H1 (cell line): Measurements from ENCODE around the gene DNAH10. TPM values are rescaled to one million over a fixed set of nuclear protein-coding genes. Genes with fewer than 3 reads are reported as not detected.

ENCODE experiments used
- CTCF ChIA-PET: fragments of 300-600 bp; sonication (Branson Sonifier 250); formaldehyde crosslinking; loops from one replicate; lab custom pipeline; 2021; ENCODE audit not compliant: partially characterized antibody; lab: Charles Lee
- POLR2A ChIA-PET: fragments of 300-600 bp; sonication (Branson Sonifier 250); formaldehyde crosslinking; loops from one replicate; lab custom pipeline; 2021; ENCODE audit warnings: inconsistent platforms; ENCODE audit not compliant: partially characterized antibody; lab: Charles Lee
- DNase-seq, 2 experiments: peaks; one replicate each; pipeline versions ENCODE4 v3.0.0 to v3.0.0-alpha.2; 2010 to 2022; ENCODE audit warnings: low spot score in 2 of 2, low read depth in 1 of 2, mixed read lengths in 1 of 2
- FAIRE-seq: peaks from 2 replicates; lab custom pipeline; 2011; peaks lifted over from hg19 to GRCh38; lab: Jason Lieb, UNC
- H2AFZ ChIP-seq: 2 replicates; pipeline ENCODE4 v1.8.1; 2012; ENCODE audit warnings: low read length, inconsistent platforms
- H2AK5ac ChIP-seq: 2 replicates; pipeline ENCODE4 v1.6.1; 2013; ENCODE audit warnings: low read depth, low read length
- H2BK120ac ChIP-seq: replicated peaks from 2 replicates; pipeline ENCODE3; 2013; ENCODE audit warnings: low read depth, low read length, inconsistent platforms
- H2BK12ac ChIP-seq: 2 replicates; pipeline ENCODE4 v1.6.1; 2013; ENCODE audit warnings: low read depth, low read length
- H2BK15ac ChIP-seq: 2 replicates; pipeline ENCODE4 v1.6.1; 2013; ENCODE audit warnings: low read length
- H2BK20ac ChIP-seq: 2 replicates; pipeline ENCODE4 v1.6.1; 2013; ENCODE audit warnings: low read length
- H2BK5ac ChIP-seq: 2 replicates; pipeline ENCODE4 v1.6.1; 2013; ENCODE audit warnings: low read depth, low read length
- H3K14ac ChIP-seq: 2 replicates; pipeline ENCODE4 v1.6.1; 2013; ENCODE audit warnings: inconsistent platforms; ENCODE audit not compliant: insufficient read length
- H3K18ac ChIP-seq: 2 replicates; pipeline ENCODE4 v1.6.1; 2013; ENCODE audit warnings: low read length; ENCODE audit errors: extremely low read depth
- H3K23ac ChIP-seq: 2 replicates; pipeline ENCODE4 v1.6.1; 2013; ENCODE audit warnings: inconsistent platforms; ENCODE audit not compliant: insufficient read length
- H3K23me2 ChIP-seq: 2 replicates; pipeline ENCODE4 v1.6.1; 2013; ENCODE audit warnings: low read depth, low read length
- H3K27ac ChIP-seq: 2 replicates; pipeline ENCODE4 v1.6.1; 2011; ENCODE audit warnings: low read depth, low read length, inconsistent platforms
- H3K27me3 ChIP-seq, 4 experiments: replicated peaks in 1 of 4; 1 replicate in 1 of 4; 2 replicates in 3 of 4; pipeline versions ENCODE4 v1.6.1 to v1.8.1; 2011 to 2013; ENCODE audit warnings: low read length in 3 of 4, mild to moderate bottlenecking in 3 of 4, inconsistent platforms in 2 of 4, mixed read lengths in 2 of 4, moderate library complexity in 1 of 4; ENCODE audit not compliant: control insufficient read depth in 3 of 4, insufficient read depth in 3 of 4; ENCODE audit errors: extremely low read depth in 1 of 4
- H3K36me3 ChIP-seq, 4 experiments: 2 replicates each; pipeline versions ENCODE4 v1.6.1 to v1.8.1; 2011 to 2013; ENCODE audit warnings: mild to moderate bottlenecking in 4 of 4, low read length in 3 of 4, moderate library complexity in 2 of 4, control low read depth in 1 of 4, inconsistent platforms in 1 of 4; ENCODE audit not compliant: insufficient read depth in 4 of 4, control insufficient read depth in 2 of 4
- H3K4ac ChIP-seq: replicated peaks from 2 replicates; pipeline ENCODE3; 2013; ENCODE audit warnings: low read length, low read depth, mixed read lengths, inconsistent platforms; ENCODE audit not compliant: insufficient read length
- H3K4me1 ChIP-seq, 4 experiments: replicated peaks in 1 of 4; 1 replicate in 1 of 4; 2 replicates in 3 of 4; pipeline versions ENCODE4 v1.6.1 to v1.8.1; 2011 to 2013; ENCODE audit warnings: low read length in 3 of 4, inconsistent platforms in 2 of 4, mixed read lengths in 1 of 4; ENCODE audit not compliant: insufficient read depth in 4 of 4, control insufficient read depth in 3 of 4
- H3K4me2 ChIP-seq, 2 experiments: 2 replicates each; pipeline versions ENCODE4 v1.6.1 to v1.8.1; 2011 to 2013; ENCODE audit warnings: low read depth in 2 of 2, low read length in 2 of 2, control low read depth in 1 of 2, inconsistent platforms in 1 of 2, mild to moderate bottlenecking in 1 of 2; ENCODE audit not compliant: insufficient read depth in 1 of 2
- H3K4me3 ChIP-seq, 4 experiments: fragments of 200-600, 300-600 bp in 1 of 4; sonication (generic), shearing (Covaris generic), sonication (Bioruptor Twin) in 1 of 4; 2 replicates each; pipeline versions ENCODE4 v1.5.1 to v1.8.1; 2011 to 2016; ENCODE audit warnings: low read length in 4 of 4, low read depth in 3 of 4, control low read depth in 2 of 4, inconsistent platforms in 2 of 4, mild to moderate bottlenecking in 2 of 4, mixed read lengths in 1 of 4, moderate library complexity in 1 of 4; ENCODE audit not compliant: insufficient read depth in 2 of 4; ENCODE audit errors: extremely low read depth in 1 of 4
- H3K56ac ChIP-seq: replicated peaks from 2 replicates; pipeline ENCODE3; 2013; ENCODE audit warnings: low read depth, mild to moderate bottlenecking, mixed read lengths, low read length, inconsistent platforms; ENCODE audit not compliant: insufficient read length
- H3K79me1 ChIP-seq: 2 replicates; pipeline ENCODE4 v1.6.1; 2013; ENCODE audit warnings: low read depth, low read length, control low read depth
- H3K79me2 ChIP-seq, 2 experiments: 2 replicates each; pipeline versions ENCODE4 v1.6.1 to v1.8.1; 2012 to 2013; ENCODE audit warnings: low read length in 2 of 2, mild to moderate bottlenecking in 2 of 2, inconsistent platforms in 1 of 2; ENCODE audit not compliant: insufficient read depth in 2 of 2, control insufficient read depth in 1 of 2
- H3K9ac ChIP-seq, 4 experiments: replicated peaks in 1 of 4; 1 replicate in 1 of 4; 2 replicates in 3 of 4; pipeline versions ENCODE4 v1.6.1 to v1.8.1; 2011 to 2013; ENCODE audit warnings: low read depth in 3 of 4, low read length in 3 of 4, control low read depth in 2 of 4, mild to moderate bottlenecking in 2 of 4, moderate library complexity in 2 of 4, inconsistent platforms in 1 of 4; ENCODE audit errors: extremely low read depth in 1 of 4
- H3K9me3 ChIP-seq, 2 experiments: 2 replicates each; pipeline versions ENCODE4 v1.6.1 to v1.8.1; 2012 to 2013; ENCODE audit warnings: mild to moderate bottlenecking in 2 of 2, moderate library complexity in 2 of 2, control low read depth in 1 of 2, inconsistent platforms in 1 of 2, low read depth in 1 of 2, low read length in 1 of 2, mixed read lengths in 1 of 2; ENCODE audit not compliant: insufficient read depth in 2 of 2
- H4K20me1 ChIP-seq, 2 experiments: replicated peaks in 1 of 2; 2 replicates each; pipeline versions ENCODE3 to v1.8.1; 2011 to 2013; ENCODE audit warnings: inconsistent platforms in 2 of 2, low read length in 2 of 2, mild to moderate bottlenecking in 1 of 2; ENCODE audit not compliant: insufficient read depth in 2 of 2, control insufficient read depth in 1 of 2
- H4K5ac ChIP-seq: 2 replicates; pipeline ENCODE4 v1.6.1; 2013; ENCODE audit warnings: low read length, low read depth, mixed read lengths, inconsistent platforms; ENCODE audit not compliant: insufficient read length
- H4K8ac ChIP-seq: 2 replicates; pipeline ENCODE4 v1.8.0; 2013; ENCODE audit warnings: mild to moderate bottlenecking, moderate library complexity, low read length, inconsistent platforms; ENCODE audit not compliant: insufficient read depth; ENCODE audit errors: extremely low read depth
- H4K91ac ChIP-seq: replicated peaks from 2 replicates; pipeline ENCODE3; 2013; ENCODE audit warnings: low read length, mixed read lengths, inconsistent platforms; ENCODE audit not compliant: insufficient read length
- FOSL1 ChIP-seq: IDR thresholded peaks from 2 replicates; pipeline ENCODE4 v1.6.1; 2011; ENCODE audit warnings: mild to moderate bottlenecking, low read depth, low read length, moderate library complexity; ENCODE audit not compliant: insufficient read depth
- GTF2F1 ChIP-seq: IDR thresholded peaks from 2 replicates; pipeline ENCODE4 v1.6.1; 2012; ENCODE audit warnings: low read depth, low read length, improper control_type of control experiment, borderline replicate concordance
- SAP30 ChIP-seq: fragments of 300-600 bp; sonication (generic); IDR thresholded peaks from 2 replicates; pipeline ENCODE4 v1.7.1; 2012; ENCODE audit warnings: low read length, moderate library complexity, mild to moderate bottlenecking, inconsistent platforms; ENCODE audit not compliant: insufficient read depth, insufficient replicate concordance
- SRF ChIP-seq: IDR thresholded peaks from 2 replicates; pipeline ENCODE4 v1.6.1; 2011; ENCODE audit warnings: mild to moderate bottlenecking, low read depth, low read length, moderate library complexity
- YY1 ChIP-seq: IDR thresholded peaks from 2 replicates; pipeline ENCODE4 v1.6.1; 2011; ENCODE audit warnings: low read depth, mild to moderate bottlenecking, low read length
- WGBS, 2 experiments: shearing (Covaris generic) in 1 of 2; methylation state at CpG; one replicate each; pipeline versions ENCODE4 v1.1.6 to v1.1.7; 2013 to 2015; ENCODE audit warnings: low lambda C conversion rate in 2 of 2, mixed read lengths in 2 of 2, inconsistent platforms in 1 of 2, low coverage in 1 of 2, missing lambda C conversion rate in 1 of 2; ENCODE audit not compliant: insufficient replicate concordance in 2 of 2, insufficient coverage in 1 of 2, insufficient read length in 1 of 2; ENCODE audit errors: extremely low coverage in 1 of 2, missing lambda C conversion rate in 1 of 2; 5-methylcytosine and 5-hydroxymethylcytosine counted together
- polyA plus RNA-seq, 7 experiments: library from polyadenylated mRNA; depleted of rRNA in 3 of 7; stranded (reverse) in 5 of 7; unstranded in 2 of 7; fragments of >200 nt in 5 of 7; fragments of 200-250 nt in 2 of 7; gene quantifications; 1 replicate in 5 of 7; 2 replicates in 1 of 7; 4 replicates in 1 of 7; pipeline versions ENCODE4 v1.2.1 to v1.2.3, GENCODE V29; 2011 to 2013; ENCODE audit warnings: missing spikeins in 2 of 7, mixed read lengths in 2 of 7
- total RNA-seq: library from RNA; stranded (reverse); fragmentation: NEBNext Ultra II Directional; extraction: Animal tissue kit (Norgen Biotek cat#: 25700); gene quantifications from 2 replicates; pipeline ENCODE4 v1.2.1, GENCODE V29; 2021
- TF ChIP-seq, protein P1 (sequence below): IDR thresholded peaks from 2 replicates; pipeline ENCODE4 v1.6.1; 2012; ENCODE audit warnings: inconsistent platforms

The DNAH10 gene
- total and polyA plus RNA-seq, 2 of the 8 experiments (the other 6 are each of a cell fraction or from before 2014, with no cell fraction given) = 0.02 to 0.24 TPM

GRCh38 chr12:123949770-123950165 is 187.7 kb downstream of the DNAH10 start:
- no peak overlapping the region for H3K4me2 ChIP-seq
- no peak overlapping the region for H2BK15ac ChIP-seq
- no peak overlapping the region for H4K8ac ChIP-seq
- H2AFZ ChIP-seq = no peak overlapping the region
- H2BK120ac ChIP-seq = no peak overlapping the region
- H3K23ac ChIP-seq = no peak overlapping the region
- no peak overlapping the region for H2BK12ac ChIP-seq
- H3K27ac ChIP-seq = no peak overlapping the region
- no peak overlapping the region for H2AK5ac ChIP-seq
- no peak overlapping the region for H3K18ac ChIP-seq
- DNase-seq = no peak
- no peak for FAIRE-seq
- WGBS, 2 experiments = 91% methylated on average over 15 of the region's 15 CpGs; no CpG with 5 or more reads in 1 of the 2 experiments
- no peak overlapping the region for H3K9ac ChIP-seq
- no peak overlapping the region for H3K4ac ChIP-seq
- H4K91ac ChIP-seq = no peak overlapping the region
- peaks cover 0 to 18% (median 3%) of the 10 kb centered on the region in 4 experiments; a peak in 5 of 7 replicates for H3K27me3 ChIP-seq
- H3K36me3 ChIP-seq = no peaks in the 10 kb centered on the region
- no peak overlapping the region for H3K56ac ChIP-seq
- no peak overlapping the region for H2BK20ac ChIP-seq
- no peak overlapping the region for H4K5ac ChIP-seq
- no peak overlapping the region for H2BK5ac ChIP-seq
- no peaks in the 10 kb centered on the region for H3K23me2 ChIP-seq
- H4K20me1 ChIP-seq = peaks cover 0 to 2% of the 10 kb centered on the region in 2 experiments
- ChIA-PET POLR2A (no interaction called here), CTCF (interaction anchor here (1.0 to 2.3 kb wide), 3 partner anchors 11 to 36 kb away, joined by 3 to 6 read pairs (median 5); no protein-coding TSS in a partner anchor)
- H3K4me1 ChIP-seq = no peaks in the 10 kb centered on the region
- no peak overlapping the region for H3K4me3 ChIP-seq
- no peaks in the 10 kb centered on the region for H3K79me1 ChIP-seq
- H3K9me3 ChIP-seq = no peaks in the 10 kb centered on the region; a peak in 1 of 4 replicates
- no peaks in the 10 kb centered on the region for H3K79me2 ChIP-seq
- H3K14ac ChIP-seq = no peak overlapping the region
- TF ChIP-seq SAP30 (no peak), YY1 (no peak), SRF (no peak), GTF2F1 (no peak), FOSL1 (no peak)
- TF ChIP-seq, protein P1, sequence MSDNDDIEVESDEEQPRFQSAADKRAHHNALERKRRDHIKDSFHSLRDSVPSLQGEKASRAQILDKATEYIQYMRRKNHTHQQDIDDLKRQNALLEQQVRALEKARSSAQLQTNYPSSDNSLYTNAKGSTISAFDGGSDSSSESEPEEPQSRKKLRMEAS = no peak
